Osteoblast (primary cell): ENCODE data around the gene FILIP1L. TPM values are rescaled to one million over a fixed set of nuclear protein-coding genes. Genes with fewer than 3 reads are reported as not detected.
A peak's percentile ranks its signal among the peaks of the same experiment; 100 is the strongest.

Experiments used
- DNase-seq: peaks from one replicate; pipeline ENCODE4 v3.0.0; 2011; ENCODE audit warnings: low spot score, mixed read lengths; ENCODE audit not compliant: insufficient read length; ENCODE audit errors: missing footprints
- H2AFZ ChIP-seq: 2 replicates; pipeline ENCODE4 v1.6.0; 2011; ENCODE audit warnings: mild to moderate bottlenecking, low read length
- H3K27ac ChIP-seq: 2 replicates; pipeline ENCODE4 v1.5.1; 2011; ENCODE audit warnings: mild to moderate bottlenecking, low read depth, low read length, moderate library complexity
- H3K27me3 ChIP-seq: 2 replicates; pipeline ENCODE4 v1.6.0; 2012; ENCODE audit warnings: mild to moderate bottlenecking, control low read depth, inconsistent platforms, low read length, moderate library complexity; ENCODE audit not compliant: insufficient read depth
- H3K36me3 ChIP-seq: 2 replicates; pipeline ENCODE4 v1.5.1; 2011; ENCODE audit warnings: mild to moderate bottlenecking, low read length, control low read depth, moderate library complexity; ENCODE audit not compliant: insufficient read depth
- H3K4me1 ChIP-seq: 2 replicates; pipeline ENCODE4 v1.5.1; 2011; ENCODE audit warnings: mild to moderate bottlenecking, low read length, control low read depth, moderate library complexity; ENCODE audit not compliant: insufficient read depth
- H3K4me2 ChIP-seq: 2 replicates; pipeline ENCODE4 v1.6.0; 2011; ENCODE audit warnings: mild to moderate bottlenecking, low read length; ENCODE audit not compliant: insufficient read depth
- H3K4me3 ChIP-seq: fragments of 200-600 bp; sonication (generic); 3 replicates; pipeline ENCODE4 v1.5.1; 2012; ENCODE audit warnings: mild to moderate bottlenecking, low read length, inconsistent platforms; ENCODE audit not compliant: insufficient read depth
- H3K79me2 ChIP-seq: 2 replicates; pipeline ENCODE4 v1.6.0; 2012; ENCODE audit warnings: mild to moderate bottlenecking, low read length, control low read depth, inconsistent platforms; ENCODE audit not compliant: insufficient read depth
- H3K9me3 ChIP-seq: 2 replicates; pipeline ENCODE4 v1.5.1; 2011; ENCODE audit warnings: low read depth, low read length, control low read depth
- H4K20me1 ChIP-seq: 2 replicates; pipeline ENCODE4 v1.6.0; 2012; ENCODE audit warnings: mild to moderate bottlenecking, low read length, control low read depth; ENCODE audit not compliant: insufficient read depth
- total RNA-seq: library from RNA; depleted of rRNA; stranded (reverse); fragments of >200 nt; gene quantifications from 2 replicates; pipeline ENCODE4 v1.2.3, GENCODE V29; 2012
- TF ChIP-seq, protein P1 (sequence below): IDR thresholded peaks from 2 replicates; pipeline ENCODE4 v1.5.1; 2011; ENCODE audit warnings: mild to moderate bottlenecking, low read depth, low read length, moderate library complexity; ENCODE audit errors: extremely low read depth

The FILIP1L gene
- total RNA-seq, 1 donor, result 5.8 TPM

DNA sequence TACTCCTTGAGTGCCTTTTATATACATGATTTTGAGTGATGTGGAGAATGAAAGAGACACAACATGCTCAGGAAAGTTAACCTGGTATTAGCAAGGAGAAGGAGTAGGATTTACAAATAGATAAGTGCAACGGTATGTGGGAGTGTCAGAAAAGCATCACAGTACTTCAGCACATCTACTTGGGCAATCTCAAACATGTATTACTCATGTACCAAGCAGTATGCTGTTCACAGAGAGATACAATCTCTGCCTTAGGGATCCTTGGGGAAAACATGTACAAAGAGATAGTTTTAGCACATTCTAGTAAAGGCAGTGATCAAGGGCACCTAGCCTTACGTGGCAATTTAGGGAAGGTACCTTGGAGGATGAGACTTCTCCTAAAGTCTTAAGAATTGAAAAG lies 146.5 kb downstream of the FILIP1L start:
- H3K4me1 ChIP-seq, result peaks cover 22% of the 10 kb centered on the region
- H3K4me3 ChIP-seq, result no peak overlapping the region
- no peaks in the 10 kb centered on the region for H3K79me2 ChIP-seq
- H3K9me3 ChIP-seq, result no peaks in the 10 kb centered on the region
- no peak for DNase-seq
- no peaks in the 10 kb centered on the region for H3K27me3 ChIP-seq
- no peaks in the 10 kb centered on the region for H3K36me3 ChIP-seq
- H2AFZ ChIP-seq, result no peak overlapping the region
- TF ChIP-seq, protein P1, sequence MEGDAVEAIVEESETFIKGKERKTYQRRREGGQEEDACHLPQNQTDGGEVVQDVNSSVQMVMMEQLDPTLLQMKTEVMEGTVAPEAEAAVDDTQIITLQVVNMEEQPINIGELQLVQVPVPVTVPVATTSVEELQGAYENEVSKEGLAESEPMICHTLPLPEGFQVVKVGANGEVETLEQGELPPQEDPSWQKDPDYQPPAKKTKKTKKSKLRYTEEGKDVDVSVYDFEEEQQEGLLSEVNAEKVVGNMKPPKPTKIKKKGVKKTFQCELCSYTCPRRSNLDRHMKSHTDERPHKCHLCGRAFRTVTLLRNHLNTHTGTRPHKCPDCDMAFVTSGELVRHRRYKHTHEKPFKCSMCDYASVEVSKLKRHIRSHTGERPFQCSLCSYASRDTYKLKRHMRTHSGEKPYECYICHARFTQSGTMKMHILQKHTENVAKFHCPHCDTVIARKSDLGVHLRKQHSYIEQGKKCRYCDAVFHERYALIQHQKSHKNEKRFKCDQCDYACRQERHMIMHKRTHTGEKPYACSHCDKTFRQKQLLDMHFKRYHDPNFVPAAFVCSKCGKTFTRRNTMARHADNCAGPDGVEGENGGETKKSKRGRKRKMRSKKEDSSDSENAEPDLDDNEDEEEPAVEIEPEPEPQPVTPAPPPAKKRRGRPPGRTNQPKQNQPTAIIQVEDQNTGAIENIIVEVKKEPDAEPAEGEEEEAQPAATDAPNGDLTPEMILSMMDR, result no peak
- H3K27ac ChIP-seq, result no peak overlapping the region
- H4K20me1 ChIP-seq, result no peaks in the 10 kb centered on the region
- no peak overlapping the region for H3K4me2 ChIP-seq

DNA sequence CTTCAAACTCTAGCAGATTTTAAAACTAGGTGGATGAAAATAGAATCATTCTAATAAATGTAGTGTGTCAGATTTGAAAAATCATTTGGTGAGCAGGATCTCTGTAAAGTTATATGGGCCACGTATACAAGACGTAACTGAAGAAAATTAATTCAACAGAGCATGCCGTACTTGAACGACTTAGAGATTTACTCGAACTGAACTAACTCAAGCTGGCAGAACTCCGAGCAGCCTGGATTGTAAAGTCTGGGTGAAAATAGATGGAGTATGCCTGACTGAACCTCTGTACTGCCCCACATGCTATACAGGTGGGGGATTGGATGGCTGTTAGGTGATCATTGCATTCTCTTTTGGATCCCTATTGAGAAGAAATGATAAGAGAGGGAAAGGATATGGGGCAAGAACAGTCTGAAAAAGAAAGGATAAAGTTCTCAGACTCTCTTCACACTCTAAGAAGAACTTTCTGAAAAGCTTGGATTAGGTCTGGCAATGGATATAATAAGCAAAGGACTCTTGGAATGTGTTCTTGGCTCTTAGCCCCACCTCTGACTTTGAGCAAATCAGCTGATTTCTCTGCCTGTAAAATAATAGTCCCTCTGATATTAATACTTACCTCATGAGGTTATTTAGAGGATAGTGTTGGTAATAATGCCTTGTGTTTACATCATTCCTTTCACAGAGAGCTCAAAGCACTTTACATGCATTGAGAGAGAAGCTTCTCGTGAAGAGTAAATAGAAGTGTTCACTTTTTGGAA lies 147.5 kb downstream of the FILIP1L start:
- no peaks in the 10 kb centered on the region for H3K9me3 ChIP-seq
- H3K27ac ChIP-seq, result no peak overlapping the region

DNA sequence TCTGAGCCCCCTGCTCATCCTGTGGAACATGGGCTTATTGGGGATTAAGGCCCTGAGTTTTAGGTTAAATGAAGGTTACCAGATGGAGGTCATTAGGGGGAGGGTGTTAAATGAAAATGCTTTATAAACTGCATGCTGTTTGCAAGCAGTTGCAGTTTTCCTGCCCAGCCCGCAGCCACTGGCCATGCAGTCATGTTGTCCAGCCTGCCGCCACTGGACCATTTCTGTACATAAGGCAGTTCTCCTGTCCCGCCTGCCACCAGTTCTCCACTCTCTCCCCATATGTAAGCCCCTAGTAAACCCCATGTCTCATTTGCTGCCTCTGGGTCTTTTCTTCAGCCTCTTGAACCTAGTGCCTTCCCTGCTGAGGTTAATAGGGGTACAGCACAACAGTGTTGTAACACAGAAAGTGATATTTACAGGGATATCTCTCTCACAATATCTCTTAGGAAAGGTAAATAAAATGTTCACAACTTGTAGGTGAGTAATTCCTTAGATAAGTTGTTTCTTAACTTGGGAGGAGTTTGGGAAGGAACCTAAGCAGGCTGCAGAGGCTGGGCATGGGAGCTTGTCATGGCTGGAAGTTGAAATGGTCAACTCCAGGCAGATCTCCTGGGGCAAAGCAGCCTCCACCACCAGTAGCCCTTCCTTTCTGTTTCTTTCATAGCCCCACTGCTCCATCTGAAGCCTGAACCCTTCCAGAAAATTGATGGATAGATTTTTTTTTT lies 148.5 kb downstream of the FILIP1L start:
- Histone ChIP-seq H3K27ac (peak overlapping the region; percentile 61), H3K4me3 (no peak overlapping the region), H4K20me1 (no peaks in the 10 kb centered on the region), H2AFZ (no peak overlapping the region), H3K27me3 (no peaks in the 10 kb centered on the region), H3K36me3 (no peaks in the 10 kb centered on the region), H3K9me3 (no peaks in the 10 kb centered on the region), H3K79me2 (no peaks in the 10 kb centered on the region), H3K4me1 (peaks cover 35% of the 10 kb centered on the region), H3K4me2 (no peak overlapping the region)
- TF ChIP-seq, protein P1, result no peak
- DNase-seq, result no peak

More for the DNA sequence above, 147.5 kb downstream of the FILIP1L start:
- Histone ChIP-seq H3K27me3 (no peaks in the 10 kb centered on the region), H3K4me1 (peaks cover 32% of the 10 kb centered on the region), H3K4me3 (no peak overlapping the region), H2AFZ (no peak overlapping the region), H4K20me1 (no peaks in the 10 kb centered on the region), H3K36me3 (no peaks in the 10 kb centered on the region), H3K79me2 (no peaks in the 10 kb centered on the region), H3K4me2 (no peak overlapping the region)
- no peak for DNase-seq
- TF ChIP-seq, protein P1, result no peak

DNA sequence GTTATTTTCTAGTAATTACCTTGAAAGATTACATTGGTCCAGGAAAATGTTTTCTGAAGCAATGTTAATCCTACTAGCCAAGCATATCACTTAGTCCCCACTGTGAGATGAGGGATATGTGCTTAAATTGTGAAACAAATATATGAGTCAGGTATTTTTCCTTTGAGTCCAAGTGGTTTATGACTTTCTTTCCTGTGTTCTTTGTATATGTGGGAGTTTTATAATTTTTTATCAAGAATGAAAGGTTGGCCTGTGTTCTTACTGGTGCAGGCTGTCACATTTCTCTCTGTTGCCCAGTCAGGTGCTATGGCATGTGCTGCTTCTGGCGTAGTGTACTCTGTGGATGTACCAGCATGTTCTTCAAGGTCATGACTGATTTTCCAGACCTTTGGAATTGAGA lies 149.2 kb downstream of the FILIP1L start:
- H2AFZ ChIP-seq, result no peak overlapping the region
- no peaks in the 10 kb centered on the region for H4K20me1 ChIP-seq
- H3K27me3 ChIP-seq, result no peaks in the 10 kb centered on the region
- H3K4me1 ChIP-seq, result peaks cover 41% of the 10 kb centered on the region
- TF ChIP-seq, protein P1, result no peak
- H3K4me2 ChIP-seq, result no peak overlapping the region
- H3K27ac ChIP-seq, result peak overlapping the region; percentile 61
- no peak overlapping the region for H3K4me3 ChIP-seq
- H3K9me3 ChIP-seq, result no peaks in the 10 kb centered on the region
- H3K36me3 ChIP-seq, result no peaks in the 10 kb centered on the region
- peak; percentile 56 for DNase-seq
- no peaks in the 10 kb centered on the region for H3K79me2 ChIP-seq
